GM21786 (cell line): Measurements from ENCODE around the gene MACROD2.
"Not testable (repeated sequence)": the region's sequence is repeated elsewhere in the genome, so short reads cannot be mapped to it uniquely, and the experiment has no call there.

Experiments
- ATAC-seq: cut with Tn5 transposase; IDR thresholded peaks from one replicate; pipeline ENCODE4 v1.9.1; 2021; ENCODE audit not compliant: unreplicated experiment

The MACROD2 gene

GRCh38 chr20:14451458-14451857 lies 456.1 kb downstream of the MACROD2 start:
- ATAC-seq: no peak

GRCh38 chr20:14453259-14453658 lies 457.9 kb downstream of the MACROD2 start:
- ATAC-seq: no peak

GRCh38 chr20:14454296-14454695 lies 459.0 kb downstream of the MACROD2 start:
- no peak for ATAC-seq

GRCh38 chr20:14467104-14467827 lies 471.9 kb downstream of the MACROD2 start:
- not testable (repeated sequence) for ATAC-seq

GRCh38 chr20:14470231-14470899 lies 475.0 kb downstream of the MACROD2 start:
- no peak for ATAC-seq

GRCh38 chr20:14470977-14471661 lies 475.8 kb downstream of the MACROD2 start:
- no peak for ATAC-seq

- no peak for ATAC-seq
These were observed 481.8 kb downstream of the MACROD2 start for GRCh38 chr20:14477125-14477524.

GRCh38 chr20:14478126-14478525 lies 482.8 kb downstream of the MACROD2 start:
- ATAC-seq: no peak

- ATAC-seq: no peak
These were observed 486.5 kb downstream of the MACROD2 start for GRCh38 chr20:14481863-14482262.

- no peak for ATAC-seq
These were observed 492.9 kb downstream of the MACROD2 start for GRCh38 chr20:14488212-14488611.

GRCh38 chr20:14488756-14489479 lies 493.6 kb downstream of the MACROD2 start:
- no peak for ATAC-seq

GRCh38 chr20:14489544-14489943 lies 494.2 kb downstream of the MACROD2 start:
- no peak for ATAC-seq

- no peak for ATAC-seq
These were observed 496.1 kb downstream of the MACROD2 start for GRCh38 chr20:14491436-14491835.

- ATAC-seq: no peak
These were observed 498.1 kb downstream of the MACROD2 start for GRCh38 chr20:14493408-14493807.

GRCh38 chr20:14494355-14494754 lies 499.0 kb downstream of the MACROD2 start:
- no peak for ATAC-seq

GRCh38 chr20:14495066-14495465 lies 499.8 kb downstream of the MACROD2 start:
- ATAC-seq: no peak

GRCh38 chr20:14497004-14497403 lies 501.7 kb downstream of the MACROD2 start:
- ATAC-seq: no peak

- ATAC-seq: no peak
These were observed 503.5 kb downstream of the MACROD2 start for GRCh38 chr20:14498772-14499171.

- no peak for ATAC-seq
These were observed 510.2 kb downstream of the MACROD2 start for GRCh38 chr20:14505476-14505875.

- no peak for ATAC-seq
These were observed 512.4 kb downstream of the MACROD2 start for GRCh38 chr20:14507711-14508110.

- no peak for ATAC-seq
These were observed 515.0 kb downstream of the MACROD2 start for GRCh38 chr20:14510341-14510740.
